ENCODE data around the gene OTULINL. TPM values are rescaled to one million over a fixed set of nuclear protein-coding genes. Genes with fewer than 3 reads are reported as not detected.

OTULINL gene
- total and polyA plus RNA-seq, 2 donors (not counting 1 experiment from before 2014, with no cell fraction given): 0.17 to 2.4 TPM

- H3K4me3 ChIP-seq (replicated peaks in 1 of 4; ENCODE audit: control extremely low read depth in 1 of 4, insufficient read depth in 1 of 4, low read depth in 3 of 4, low read length in 4 of 4): no peak overlapping the region
- no peaks in the 10 kb centered on the region for H3K79me2 ChIP-seq (ENCODE audit: control insufficient read depth, insufficient read depth, low read length)
- peaks cover 7% of the 10 kb centered on the region for H3K27me3 ChIP-seq (ENCODE audit: control insufficient read depth, insufficient read depth, low read length)
- no peak overlapping the region for H2AFZ ChIP-seq (ENCODE audit: low read length)
- no peaks in the 10 kb centered on the region for H3K9me3 ChIP-seq (ENCODE audit: control insufficient read depth, insufficient read depth, low read depth, low read length)
- TF ChIP-seq, protein P1, sequence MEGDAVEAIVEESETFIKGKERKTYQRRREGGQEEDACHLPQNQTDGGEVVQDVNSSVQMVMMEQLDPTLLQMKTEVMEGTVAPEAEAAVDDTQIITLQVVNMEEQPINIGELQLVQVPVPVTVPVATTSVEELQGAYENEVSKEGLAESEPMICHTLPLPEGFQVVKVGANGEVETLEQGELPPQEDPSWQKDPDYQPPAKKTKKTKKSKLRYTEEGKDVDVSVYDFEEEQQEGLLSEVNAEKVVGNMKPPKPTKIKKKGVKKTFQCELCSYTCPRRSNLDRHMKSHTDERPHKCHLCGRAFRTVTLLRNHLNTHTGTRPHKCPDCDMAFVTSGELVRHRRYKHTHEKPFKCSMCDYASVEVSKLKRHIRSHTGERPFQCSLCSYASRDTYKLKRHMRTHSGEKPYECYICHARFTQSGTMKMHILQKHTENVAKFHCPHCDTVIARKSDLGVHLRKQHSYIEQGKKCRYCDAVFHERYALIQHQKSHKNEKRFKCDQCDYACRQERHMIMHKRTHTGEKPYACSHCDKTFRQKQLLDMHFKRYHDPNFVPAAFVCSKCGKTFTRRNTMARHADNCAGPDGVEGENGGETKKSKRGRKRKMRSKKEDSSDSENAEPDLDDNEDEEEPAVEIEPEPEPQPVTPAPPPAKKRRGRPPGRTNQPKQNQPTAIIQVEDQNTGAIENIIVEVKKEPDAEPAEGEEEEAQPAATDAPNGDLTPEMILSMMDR (conservative IDR thresholded peaks at IDR 0.05 in 1 of 2, IDR thresholded peaks at IDR 0.05 in 1 of 2; ENCODE audit: low read depth in 1 of 2, low read length in 2 of 2): no peak
- TF ChIP-seq EZH2 (IDR thresholded peaks at IDR 0.05; ENCODE audit: low read length, missing control alignments): no peak
- no peaks in the 10 kb centered on the region for H3K36me3 ChIP-seq (ENCODE audit: control insufficient read depth, insufficient read depth, low read length)
- H4K20me1 ChIP-seq (ENCODE audit: control insufficient read depth, extremely low read depth, insufficient read depth, low read length): no peaks in the 10 kb centered on the region
- no peak overlapping the region for H3K9ac ChIP-seq (ENCODE audit: insufficient read depth, low read length)
- H3K4me1 ChIP-seq (ENCODE audit: control insufficient read depth, extremely low read depth, insufficient read depth, low read length): no peaks in the 10 kb centered on the region
- no peak for DNase-seq (ENCODE audit: low read depth in 2 of 2)
- no peak overlapping the region for H3K4me2 ChIP-seq (ENCODE audit: extremely low read depth, insufficient read depth, low read length)
- H3K27ac ChIP-seq (ENCODE audit: insufficient read depth, low read length): no peak overlapping the region
Measured at GRCh38 chr5:14545308-14545707, 36.3 kb upstream of the OTULINL start.

DNA sequence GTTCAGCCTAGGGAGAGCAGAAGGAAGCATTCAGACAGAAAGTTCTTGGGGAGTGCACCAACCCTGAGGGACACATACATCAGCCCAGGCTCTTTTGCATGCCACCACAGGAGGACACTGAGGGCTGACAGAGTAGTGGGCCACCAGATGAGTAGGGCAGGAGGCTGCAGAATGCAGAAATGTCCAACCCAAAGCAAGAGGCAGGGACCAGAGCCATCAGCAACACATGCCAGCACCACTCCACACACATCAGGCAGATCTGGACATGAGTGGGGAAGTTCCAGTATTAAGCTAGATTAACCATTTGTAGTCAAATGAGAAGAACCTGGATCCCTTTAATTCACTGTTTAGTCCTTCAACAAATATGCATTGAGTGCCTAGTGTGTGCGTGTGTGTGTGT lies 35.7 kb upstream of the OTULINL start:
- no peak overlapping the region for H3K27ac ChIP-seq (ENCODE audit: insufficient read depth, low read length)
- H3K79me2 ChIP-seq (ENCODE audit: control insufficient read depth, insufficient read depth, low read length): no peaks in the 10 kb centered on the region
- no peak overlapping the region for H2AFZ ChIP-seq (ENCODE audit: low read length)
- H3K4me2 ChIP-seq (ENCODE audit: extremely low read depth, insufficient read depth, low read length): no peak overlapping the region
- no peaks in the 10 kb centered on the region for H3K36me3 ChIP-seq (ENCODE audit: control insufficient read depth, insufficient read depth, low read length)
- no peak for DNase-seq (ENCODE audit: low read depth in 2 of 2)
- no peaks in the 10 kb centered on the region for H3K4me1 ChIP-seq (ENCODE audit: control insufficient read depth, extremely low read depth, insufficient read depth, low read length)
- TF ChIP-seq EZH2 (IDR thresholded peaks at IDR 0.05; ENCODE audit: low read length, missing control alignments): no peak
- TF ChIP-seq, protein P1 (conservative IDR thresholded peaks at IDR 0.05 in 1 of 2, IDR thresholded peaks at IDR 0.05 in 1 of 2; ENCODE audit: low read depth in 1 of 2, low read length in 2 of 2): no peak
- H3K27me3 ChIP-seq (ENCODE audit: control insufficient read depth, insufficient read depth, low read length): peaks cover 7% of the 10 kb centered on the region
- no peaks in the 10 kb centered on the region for H3K9me3 ChIP-seq (ENCODE audit: control insufficient read depth, insufficient read depth, low read depth, low read length)
- H3K9ac ChIP-seq (ENCODE audit: insufficient read depth, low read length): no peak overlapping the region
- no peaks in the 10 kb centered on the region for H4K20me1 ChIP-seq (ENCODE audit: control insufficient read depth, extremely low read depth, insufficient read depth, low read length)
- no peak overlapping the region for H3K4me3 ChIP-seq (replicated peaks in 1 of 4; ENCODE audit: control extremely low read depth in 1 of 4, insufficient read depth in 1 of 4, low read depth in 3 of 4, low read length in 4 of 4)

- Histone ChIP-seq H4K20me1 (ENCODE audit: control insufficient read depth, extremely low read depth, insufficient read depth, low read length) (no peaks in the 10 kb centered on the region), H3K4me3 (replicated peaks in 1 of 4; ENCODE audit: control extremely low read depth in 1 of 4, insufficient read depth in 1 of 4, low read depth in 3 of 4, low read length in 4 of 4) (no peak overlapping the region), H3K27ac (ENCODE audit: insufficient read depth, low read length) (no peak overlapping the region), H3K4me1 (ENCODE audit: control insufficient read depth, extremely low read depth, insufficient read depth, low read length) (no peaks in the 10 kb centered on the region), H3K27me3 (ENCODE audit: control insufficient read depth, insufficient read depth, low read length) (peaks cover 3% of the 10 kb centered on the region), H3K9ac (ENCODE audit: insufficient read depth, low read length) (no peak overlapping the region), H3K79me2 (ENCODE audit: control insufficient read depth, insufficient read depth, low read length) (no peaks in the 10 kb centered on the region), H3K9me3 (ENCODE audit: control insufficient read depth, insufficient read depth, low read depth, low read length) (no peaks in the 10 kb centered on the region), H3K4me2 (ENCODE audit: extremely low read depth, insufficient read depth, low read length) (no peak overlapping the region), H2AFZ (ENCODE audit: low read length) (no peak overlapping the region), H3K36me3 (ENCODE audit: control insufficient read depth, insufficient read depth, low read length) (no peaks in the 10 kb centered on the region)
- no peak for DNase-seq (ENCODE audit: low read depth in 2 of 2)
- TF ChIP-seq, protein P1 (conservative IDR thresholded peaks at IDR 0.05 in 1 of 2, IDR thresholded peaks at IDR 0.05 in 1 of 2; ENCODE audit: low read depth in 1 of 2, low read length in 2 of 2): no peak
- no peak for TF ChIP-seq EZH2 (IDR thresholded peaks at IDR 0.05; ENCODE audit: low read length, missing control alignments)
Measured at GRCh38 chr5:14547666-14548065, 33.9 kb upstream of the OTULINL start.

Data from fibroblast of lung (primary cell).